ENCODE results near the gene CFAP65. TPM values are rescaled to one million over a fixed set of nuclear protein-coding genes. Genes with fewer than 3 reads are reported as not detected.

CFAP65 gene
- not detected for total RNA-seq

DNA sequence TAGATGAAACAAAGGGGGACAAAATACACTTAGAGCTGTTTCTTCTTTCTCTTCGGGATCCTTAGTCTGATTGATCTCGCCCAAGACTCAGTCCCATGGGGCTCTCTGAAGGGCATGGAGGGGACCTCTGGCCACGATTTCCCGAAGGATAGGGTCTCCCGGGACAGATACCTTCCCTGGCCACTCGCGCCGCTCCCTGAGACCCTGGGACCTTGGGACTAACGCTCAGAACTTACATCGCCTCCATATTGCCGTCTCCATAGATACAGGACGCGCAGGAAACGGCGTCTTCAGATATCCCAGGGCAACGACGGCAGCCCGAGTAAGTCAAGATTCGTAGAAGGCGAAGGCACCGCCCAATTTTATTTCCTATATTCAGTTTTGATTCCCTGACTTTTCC lies at the start of gene CFAP65:
Gene CFAP65 (minus strand): TSS at position 265 of the 400 bp plus-strand sequence. CDS start 2,468 bp downstream, outside the sequence.
- peak in 1 of 3 donors; percentile 36 for DNase-seq (ENCODE audit: low read depth in 2 of 3, low spot score in 2 of 3)

- DNase-seq (ENCODE audit: low read depth in 2 of 3, low spot score in 2 of 3), result no peak
Measured at GRCh38 chr2:219090436-219091299, 49.4 kb upstream of the CFAP65 start.

GRCh38 chr2:219089330-219089729 lies 48.0 kb upstream of the CFAP65 start:
- DNase-seq (ENCODE audit: low read depth in 2 of 3, low spot score in 2 of 3), result no peak

GRCh38 chr2:219087848-219088247 lies 46.5 kb upstream of the CFAP65 start:
- no peak for DNase-seq (ENCODE audit: low read depth in 2 of 3, low spot score in 2 of 3)

GRCh38 chr2:219087361-219087760 lies 46.0 kb upstream of the CFAP65 start:
- no peak for DNase-seq (ENCODE audit: low read depth in 2 of 3, low spot score in 2 of 3)

- no peak for DNase-seq (ENCODE audit: low read depth in 2 of 3, low spot score in 2 of 3)
Measured at GRCh38 chr2:219086196-219086595, 44.9 kb upstream of the CFAP65 start.

DNA sequence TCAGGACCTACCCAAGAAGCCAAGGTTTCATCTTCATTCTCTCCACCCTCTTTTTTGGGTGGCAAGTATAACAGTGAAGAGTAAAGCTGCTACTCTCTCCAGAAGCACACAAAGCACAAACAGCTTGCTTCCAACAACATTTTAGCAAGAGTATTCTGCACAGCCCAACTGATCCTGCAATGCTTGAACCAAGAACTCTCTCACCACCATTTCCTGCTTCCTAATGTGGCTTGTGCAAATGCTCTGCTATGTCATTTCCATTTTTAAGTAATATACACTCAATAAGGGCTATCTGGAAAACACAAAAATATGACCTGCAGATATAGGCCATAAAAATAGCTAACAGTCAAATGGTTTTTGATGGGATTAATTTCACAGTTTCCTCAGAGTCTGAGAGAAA lies 43.5 kb upstream of the CFAP65 start:
- no peak for DNase-seq (ENCODE audit: low read depth in 2 of 3, low spot score in 2 of 3)

GRCh38 chr2:219082332-219082958 lies 41.1 kb upstream of the CFAP65 start:
- no peak for DNase-seq (ENCODE audit: low read depth in 2 of 3, low spot score in 2 of 3)

DNA sequence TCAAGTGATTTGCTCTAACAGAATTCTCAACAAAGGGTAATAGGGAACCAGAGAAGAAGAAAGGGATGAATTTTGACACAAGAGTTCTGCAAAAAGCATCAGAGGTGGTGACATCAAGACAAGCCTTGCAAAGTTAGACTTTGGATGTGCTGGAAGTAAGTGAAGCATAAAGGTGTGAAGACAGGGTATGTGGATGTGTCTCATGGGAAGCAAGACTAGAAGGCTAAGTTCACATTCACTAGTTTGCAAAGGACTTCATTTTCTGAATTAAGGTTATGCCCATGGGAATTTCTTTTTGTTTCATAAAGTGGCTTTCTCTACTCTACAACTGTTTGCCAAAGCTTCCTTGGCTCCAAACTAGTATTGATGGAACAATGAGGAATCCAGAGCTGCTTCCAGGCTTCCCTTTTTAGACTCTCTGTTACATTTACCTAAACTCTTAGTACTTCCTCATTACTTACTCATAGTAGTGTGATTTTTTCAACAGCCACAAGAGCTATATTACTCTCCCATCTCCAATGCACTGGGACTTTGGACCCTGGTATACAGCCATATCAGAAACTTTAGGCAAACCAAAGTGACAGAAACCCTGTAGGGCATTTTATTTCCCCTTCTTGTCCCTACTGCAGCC lies 40.5 kb upstream of the CFAP65 start:
- no peak for DNase-seq (ENCODE audit: low read depth in 2 of 3, low spot score in 2 of 3)

GRCh38 chr2:219081096-219081495 lies 39.8 kb upstream of the CFAP65 start:
- DNase-seq (ENCODE audit: low read depth in 2 of 3, low spot score in 2 of 3), result no peak

- DNase-seq (ENCODE audit: low read depth in 2 of 3, low spot score in 2 of 3), result no peak
Measured at GRCh38 chr2:219079417-219079816, 38.1 kb upstream of the CFAP65 start.

DNA sequence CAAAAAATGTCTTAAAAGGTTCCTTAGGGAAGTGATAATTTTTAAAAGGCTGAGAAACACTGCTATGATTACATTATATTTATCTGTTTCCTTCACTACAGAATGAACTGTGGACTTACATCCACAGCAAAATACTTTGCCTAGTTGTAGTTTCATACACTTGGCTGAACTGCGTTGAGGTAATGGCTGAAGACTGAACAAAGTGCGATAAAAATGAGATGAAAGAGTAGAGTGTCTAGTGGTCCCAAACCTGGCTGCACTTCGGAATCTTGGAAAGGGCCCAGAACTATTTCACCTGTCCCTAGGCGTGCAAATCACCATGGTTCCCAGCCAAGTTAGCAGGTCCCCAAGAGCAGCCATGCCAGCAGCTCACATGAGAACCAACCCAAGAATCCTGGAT lies 37.6 kb upstream of the CFAP65 start:
- DNase-seq (ENCODE audit: low read depth in 2 of 3, low spot score in 2 of 3), result no peak

- no peak for DNase-seq (ENCODE audit: low read depth in 2 of 3, low spot score in 2 of 3)
Measured at GRCh38 chr2:219078126-219078525, 36.8 kb upstream of the CFAP65 start.

DNA sequence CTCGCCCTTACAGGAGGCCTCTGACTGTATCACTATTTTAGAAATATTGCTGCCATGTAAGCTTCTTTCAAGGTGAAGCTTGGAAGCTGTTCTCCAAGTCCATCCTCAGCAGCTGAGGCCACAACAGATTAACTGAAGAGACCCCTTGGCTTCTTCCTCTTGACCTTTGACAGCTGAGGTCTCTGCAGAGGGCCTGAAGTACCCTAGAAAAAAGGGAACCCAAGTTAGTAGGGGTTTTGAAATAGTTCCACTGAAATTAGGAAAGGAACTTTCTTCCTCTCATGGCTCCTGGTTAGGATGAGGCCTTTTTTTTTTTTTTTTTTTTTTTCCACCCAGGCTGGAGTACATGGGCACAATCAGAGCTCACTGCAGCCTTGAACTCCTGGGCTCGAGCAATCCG lies 34.9 kb upstream of the CFAP65 start:
- DNase-seq (ENCODE audit: low read depth in 2 of 3, low spot score in 2 of 3), result no peak

DNA sequence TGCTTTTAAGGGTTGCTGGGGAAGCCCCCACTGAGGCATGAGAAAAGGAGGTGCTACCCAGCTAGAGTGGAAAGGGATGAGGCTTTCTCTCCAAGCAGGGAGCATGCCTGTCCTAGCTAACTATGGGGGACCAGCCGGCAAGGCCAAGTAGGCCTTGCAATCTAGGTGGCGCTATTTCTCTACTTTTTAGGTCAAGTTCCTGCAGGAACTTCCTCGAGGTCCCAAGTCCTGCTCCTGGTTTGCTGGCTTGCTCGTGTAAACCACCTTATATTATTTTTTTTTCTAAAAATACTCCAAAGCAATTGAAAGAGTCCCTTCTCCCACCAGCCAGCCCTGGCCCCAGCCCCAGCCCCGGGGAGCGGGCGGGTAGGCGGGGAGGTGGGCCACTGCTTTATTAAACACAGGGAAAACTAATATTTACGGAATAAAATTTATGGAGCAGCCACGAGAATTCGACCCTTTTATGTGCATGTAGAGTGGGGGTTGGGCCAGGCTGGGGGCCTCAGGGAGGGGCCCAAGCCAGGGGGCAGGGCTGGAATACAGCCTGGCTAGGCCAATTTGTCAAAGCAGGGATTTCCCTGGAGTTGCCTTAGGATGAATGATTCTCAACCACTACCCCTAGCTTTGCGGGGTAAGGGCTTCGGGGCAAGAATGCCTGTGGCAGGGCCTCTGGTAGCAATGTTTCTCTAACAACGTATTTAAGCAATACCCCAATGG lies 32.3 kb upstream of the CFAP65 start:
- DNase-seq (ENCODE audit: low read depth in 2 of 3, low spot score in 2 of 3), result peak in 1 of 3 donors; percentile 49

DNA sequence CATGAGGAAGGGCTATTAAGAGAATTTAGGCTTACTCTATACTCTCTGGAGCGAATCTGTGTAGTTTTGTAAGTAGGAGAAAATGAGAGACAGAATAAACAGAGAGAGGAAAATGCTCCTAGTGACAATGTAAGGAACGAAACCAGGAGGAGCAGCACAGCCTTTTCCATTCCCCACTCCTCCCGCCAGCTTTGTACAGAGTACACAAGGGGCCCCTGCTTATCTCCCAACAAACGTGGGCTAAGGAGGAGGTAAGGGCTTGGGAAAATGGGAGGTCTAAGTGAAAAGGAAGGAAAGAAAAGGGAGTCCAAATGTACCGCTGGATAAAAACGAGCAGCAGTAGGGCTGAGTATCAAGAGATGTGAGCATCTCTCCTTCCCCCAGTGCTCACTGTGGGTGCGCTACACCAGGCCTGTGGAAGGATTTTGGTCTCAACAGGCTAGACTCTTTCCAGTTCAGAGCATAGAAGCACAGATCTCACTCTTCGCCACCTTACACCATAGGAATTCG lies 31.5 kb upstream of the CFAP65 start:
- no peak for DNase-seq (ENCODE audit: low read depth in 2 of 3, low spot score in 2 of 3)

DNA sequence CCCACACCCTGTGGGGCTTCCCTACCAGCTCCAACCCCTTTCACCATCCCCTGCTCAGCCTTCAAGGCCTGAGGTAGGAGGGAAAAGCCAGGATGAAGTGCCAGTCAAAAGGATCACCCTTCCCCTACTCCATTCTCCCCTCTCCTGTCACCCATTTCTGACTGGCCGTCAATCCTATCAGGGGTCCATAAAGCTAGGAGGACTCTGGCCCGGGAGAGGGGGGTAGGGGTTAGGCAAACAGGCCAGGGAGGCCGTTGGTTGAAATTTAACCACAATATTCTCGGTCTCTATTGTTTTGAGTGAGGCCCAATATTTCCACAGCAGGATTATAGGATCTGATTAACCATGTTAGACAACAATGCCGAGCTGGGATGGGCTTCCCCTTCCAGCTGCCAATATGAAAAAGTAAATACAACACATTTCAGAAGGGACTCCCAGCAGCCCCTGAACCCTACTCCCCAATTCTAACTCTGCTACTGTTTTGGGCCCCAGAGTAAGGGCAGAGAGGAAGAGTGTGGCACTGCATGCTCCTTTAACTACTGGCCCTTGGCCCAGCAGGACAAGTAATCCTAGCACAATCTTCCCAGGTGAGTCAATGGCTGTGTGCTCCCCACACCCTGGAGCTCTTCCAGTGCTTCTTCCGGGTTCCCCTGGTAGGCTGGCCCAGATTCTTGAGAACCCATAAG lies 30.0 kb upstream of the CFAP65 start:
- no peak for DNase-seq (ENCODE audit: low read depth in 2 of 3, low spot score in 2 of 3)

GRCh38 chr2:219065484-219065883 lies 24.2 kb upstream of the CFAP65 start:
- no peak for DNase-seq (ENCODE audit: low read depth in 2 of 3, low spot score in 2 of 3)

GRCh38 chr2:219062081-219062480 lies 20.8 kb upstream of the CFAP65 start:
- DNase-seq (ENCODE audit: low read depth in 2 of 3, low spot score in 2 of 3), result no peak
